WERI-Rb-1 (cell line): ENCODE data around the gene C1orf116.

Experiments used
- DNase-seq: peaks from one replicate; pipeline ENCODE4 v3.0.0-alpha.2; 2020
- H3K27ac ChIP-seq: fragments of 250-450 bp; sonication (Bioruptor Pico); 2 replicates; pipeline ENCODE4 v1.5.1; 2020; ENCODE audit warnings: mild to moderate bottlenecking, moderate library complexity
- H3K27me3 ChIP-seq: fragments of 250-450 bp; sonication (Bioruptor Pico); 2 replicates; pipeline ENCODE4 v1.5.1; 2021; ENCODE audit warnings: mild to moderate bottlenecking, low read depth, moderate library complexity; ENCODE audit not compliant: insufficient read depth, severe bottlenecking
- H3K36me3 ChIP-seq: fragments of 250-450 bp; sonication (Bioruptor Pico); 2 replicates; pipeline ENCODE4 v1.5.1; 2020; ENCODE audit warnings: mild to moderate bottlenecking, moderate library complexity
- H3K4me3 ChIP-seq: 2 replicates; pipeline ENCODE4 v1.5.1; 2011; ENCODE audit warnings: low read depth, mild to moderate bottlenecking, control low read depth, low read length
- H3K9me3 ChIP-seq: fragments of 250-450 bp; sonication (Bioruptor Pico); 2 replicates; pipeline ENCODE4 v1.5.1; 2021; ENCODE audit warnings: mild to moderate bottlenecking, moderate library complexity; ENCODE audit not compliant: severe bottlenecking
- TF ChIP-seq, protein P1 (sequence below): IDR thresholded peaks from 2 replicates; pipeline ENCODE4 v1.5.1; 2011; ENCODE audit warnings: low read depth, mild to moderate bottlenecking, control low read depth, inconsistent platforms, low read length

C1orf116 gene

DNA sequence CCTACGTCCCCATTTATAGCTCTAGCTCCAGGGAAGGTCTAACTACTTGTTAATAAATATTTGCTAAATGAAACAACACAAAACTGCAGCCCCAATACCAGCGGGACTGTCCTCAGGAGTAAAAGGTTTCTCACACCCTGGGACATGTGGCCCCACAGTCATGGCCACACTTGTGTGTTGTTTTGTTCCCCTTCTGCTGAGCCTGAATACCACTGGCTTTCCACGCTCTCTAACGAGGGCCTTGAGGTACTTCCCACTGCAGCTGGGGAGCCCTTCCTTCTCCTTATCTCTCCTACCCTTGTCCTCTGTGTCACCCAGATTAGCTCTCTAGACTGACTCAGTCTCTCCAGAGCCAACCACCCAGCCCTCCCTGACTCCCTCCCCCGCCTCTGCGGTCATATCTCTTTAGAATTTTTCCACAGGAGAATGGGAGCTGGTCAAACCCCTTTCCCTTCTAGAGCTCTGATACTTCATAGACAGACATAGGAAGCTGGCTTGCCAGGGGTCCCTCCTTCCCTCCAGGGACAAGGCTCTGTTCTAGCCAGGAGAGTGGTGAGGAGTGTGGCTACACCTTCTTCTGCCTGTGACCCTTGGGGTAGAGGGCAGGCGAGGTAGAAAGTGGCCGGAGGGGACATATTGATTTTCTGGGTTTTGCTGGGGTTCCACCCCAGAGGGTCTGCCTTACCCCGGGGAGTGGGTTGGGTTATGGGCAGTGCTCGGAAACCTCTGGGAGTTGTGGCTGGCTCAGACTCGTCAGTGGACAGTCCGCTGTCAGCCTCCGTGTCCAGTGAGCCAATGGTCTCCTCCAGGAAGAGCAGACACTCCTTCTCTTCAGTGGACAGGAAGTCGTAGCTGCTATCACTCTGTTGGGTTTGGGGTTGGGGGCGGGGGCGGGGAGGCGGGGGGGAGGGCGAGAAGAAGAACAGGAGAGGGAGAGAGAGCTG is 8.1 kb downstream of the C1orf116 start:
- H3K4me3 ChIP-seq: no peak overlapping the region
- H3K36me3 ChIP-seq: no peaks in the 10 kb centered on the region
- peaks cover 98% of the 10 kb centered on the region for H3K27me3 ChIP-seq
- no peak overlapping the region for H3K27ac ChIP-seq
- DNase-seq: no peak
- TF ChIP-seq, protein P1, sequence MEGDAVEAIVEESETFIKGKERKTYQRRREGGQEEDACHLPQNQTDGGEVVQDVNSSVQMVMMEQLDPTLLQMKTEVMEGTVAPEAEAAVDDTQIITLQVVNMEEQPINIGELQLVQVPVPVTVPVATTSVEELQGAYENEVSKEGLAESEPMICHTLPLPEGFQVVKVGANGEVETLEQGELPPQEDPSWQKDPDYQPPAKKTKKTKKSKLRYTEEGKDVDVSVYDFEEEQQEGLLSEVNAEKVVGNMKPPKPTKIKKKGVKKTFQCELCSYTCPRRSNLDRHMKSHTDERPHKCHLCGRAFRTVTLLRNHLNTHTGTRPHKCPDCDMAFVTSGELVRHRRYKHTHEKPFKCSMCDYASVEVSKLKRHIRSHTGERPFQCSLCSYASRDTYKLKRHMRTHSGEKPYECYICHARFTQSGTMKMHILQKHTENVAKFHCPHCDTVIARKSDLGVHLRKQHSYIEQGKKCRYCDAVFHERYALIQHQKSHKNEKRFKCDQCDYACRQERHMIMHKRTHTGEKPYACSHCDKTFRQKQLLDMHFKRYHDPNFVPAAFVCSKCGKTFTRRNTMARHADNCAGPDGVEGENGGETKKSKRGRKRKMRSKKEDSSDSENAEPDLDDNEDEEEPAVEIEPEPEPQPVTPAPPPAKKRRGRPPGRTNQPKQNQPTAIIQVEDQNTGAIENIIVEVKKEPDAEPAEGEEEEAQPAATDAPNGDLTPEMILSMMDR: no peak
- peaks cover 2% of the 10 kb centered on the region for H3K9me3 ChIP-seq

DNA sequence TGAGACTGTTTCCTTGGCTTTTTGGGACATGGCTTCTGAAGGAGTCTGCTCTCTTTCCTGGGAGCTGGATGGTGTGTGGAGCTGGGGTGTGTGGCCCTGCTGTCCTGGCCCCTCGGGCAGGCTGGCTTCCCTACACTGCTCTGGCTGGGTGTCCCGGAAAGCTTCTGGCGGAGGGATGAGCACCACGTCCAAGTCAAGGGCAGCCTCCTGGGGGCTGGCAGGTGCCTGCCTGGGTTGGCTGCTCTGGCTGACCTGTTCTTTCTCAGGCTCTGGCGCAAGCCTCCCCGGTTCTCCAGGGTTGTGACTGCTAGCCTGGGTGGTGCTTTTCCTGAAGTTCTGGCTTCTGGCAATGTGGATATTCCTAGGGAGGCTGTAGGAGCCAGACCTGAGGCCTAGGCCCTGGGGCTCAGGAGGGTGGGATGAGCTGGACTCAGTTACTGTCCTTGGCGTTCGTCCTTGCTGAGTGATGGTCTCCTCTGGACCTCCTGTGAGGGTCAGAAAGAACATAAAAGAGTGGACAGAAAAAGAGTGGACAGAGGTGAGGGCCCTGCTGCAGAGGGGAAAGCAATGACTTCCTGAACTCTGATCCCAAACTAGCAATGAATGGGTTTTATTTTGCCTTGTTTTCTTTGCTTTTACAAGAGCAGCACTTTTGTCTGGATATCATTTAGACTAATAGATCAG is 9.4 kb downstream of the C1orf116 start:
- TF ChIP-seq, protein P1: no peak
- Histone ChIP-seq H3K27me3 (peaks cover 98% of the 10 kb centered on the region), H3K27ac (no peak overlapping the region), H3K9me3 (peaks cover 2% of the 10 kb centered on the region), H3K36me3 (no peaks in the 10 kb centered on the region), H3K4me3 (no peak overlapping the region)
- no peak for DNase-seq

DNA sequence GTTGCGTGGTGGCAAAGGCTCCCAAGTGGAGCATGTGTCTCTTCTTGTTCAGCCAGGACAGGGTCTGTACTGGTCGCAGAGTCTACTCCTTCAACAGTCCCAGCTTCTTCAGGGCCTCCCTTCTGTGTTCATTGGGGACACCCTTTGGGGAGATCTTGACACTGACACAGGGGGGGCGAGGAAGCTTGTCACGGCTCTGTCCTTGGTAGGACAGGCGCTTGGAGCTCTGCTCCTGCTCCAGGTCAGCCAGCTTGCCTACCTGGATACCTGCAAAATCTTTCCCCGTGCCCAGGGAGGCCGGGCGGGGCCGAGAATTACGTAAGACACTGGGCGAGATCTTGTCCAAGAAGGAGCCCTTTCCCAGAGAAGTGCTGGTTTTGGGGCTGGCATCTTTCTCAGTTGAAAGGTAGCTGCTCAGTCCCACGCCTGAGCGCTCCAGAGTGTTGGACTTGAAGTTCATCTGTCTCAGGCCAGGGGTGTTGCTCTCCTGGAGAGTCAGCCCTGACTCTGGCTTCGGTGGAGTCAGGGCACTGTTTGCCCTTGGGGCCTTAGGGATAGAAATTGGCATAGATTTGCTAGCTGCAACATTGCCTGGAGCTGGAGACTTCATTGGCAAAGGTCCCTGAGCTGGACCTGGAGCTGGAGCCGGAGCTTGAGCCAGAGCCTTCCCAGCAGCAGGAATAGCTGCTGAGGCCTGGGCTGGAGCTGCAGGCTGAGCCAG is 10.5 kb downstream of the C1orf116 start:
- no peak overlapping the region for H3K4me3 ChIP-seq
- TF ChIP-seq, protein P1: no peak

DNA sequence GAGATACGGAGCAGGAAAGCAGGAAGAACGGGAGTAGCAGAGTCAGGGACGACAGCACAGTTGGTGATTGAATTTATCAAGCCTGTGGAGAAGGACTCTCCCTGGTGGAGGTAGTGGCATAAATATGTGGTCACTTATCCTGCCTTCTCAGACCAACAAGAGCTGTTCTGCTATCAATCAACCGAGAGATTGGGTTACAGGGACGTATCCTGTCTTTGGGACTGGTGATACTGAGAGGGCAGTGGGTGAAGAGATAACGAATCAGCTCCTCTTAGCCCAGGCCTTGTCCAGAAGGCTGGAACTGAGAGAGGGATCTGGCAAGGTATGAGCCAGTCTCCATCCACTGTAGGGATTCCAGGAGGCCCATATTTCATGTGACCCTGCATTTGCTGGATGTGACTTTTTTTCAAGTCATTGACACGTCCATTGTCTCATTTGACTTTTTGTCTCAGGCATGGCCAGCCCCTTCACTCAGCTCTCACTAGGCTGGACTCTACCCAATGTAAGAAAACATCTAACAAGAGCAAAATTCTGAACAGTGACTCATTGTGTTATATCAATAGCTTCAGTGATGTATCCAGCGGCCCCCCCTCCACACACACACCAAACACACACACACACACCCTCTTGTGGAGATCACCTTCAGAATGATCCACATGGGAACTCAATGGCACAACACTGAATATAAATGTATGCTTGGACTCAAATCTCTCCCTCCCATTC is 11.3 kb downstream of the C1orf116 start:
- H3K9me3 ChIP-seq: no peaks in the 10 kb centered on the region
- H3K27me3 ChIP-seq: peaks cover 98% of the 10 kb centered on the region
- H3K36me3 ChIP-seq: no peaks in the 10 kb centered on the region
- TF ChIP-seq, protein P1: no peak
- no peak overlapping the region for H3K4me3 ChIP-seq
- DNase-seq: no peak
- no peak overlapping the region for H3K27ac ChIP-seq

More for the DNA sequence above, 10.5 kb downstream of the C1orf116 start:
- no peak for DNase-seq
- H3K27me3 ChIP-seq: peaks cover 98% of the 10 kb centered on the region
- no peak overlapping the region for H3K27ac ChIP-seq
- no peaks in the 10 kb centered on the region for H3K36me3 ChIP-seq
- no peaks in the 10 kb centered on the region for H3K9me3 ChIP-seq

DNA sequence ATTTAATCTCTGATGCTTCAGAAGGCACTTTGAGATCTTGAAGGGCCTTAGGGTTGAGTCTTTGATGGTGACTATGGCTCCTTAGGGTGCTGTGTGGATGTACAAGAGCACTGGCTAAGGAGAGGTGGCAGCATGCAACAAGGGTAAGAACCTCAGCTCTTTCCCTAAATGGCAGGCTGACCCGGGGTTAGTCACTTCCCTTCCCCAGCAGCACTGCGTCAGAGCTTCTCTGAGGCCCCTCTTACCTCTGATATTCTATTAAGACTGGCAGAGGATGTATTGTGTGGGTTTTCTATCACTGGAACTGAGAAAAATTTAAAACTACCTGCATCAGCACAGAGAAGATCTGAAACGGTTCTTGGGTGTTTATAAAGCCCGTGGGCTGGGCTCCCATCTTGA is 11.8 kb downstream of the C1orf116 start:
- peaks cover 98% of the 10 kb centered on the region for H3K27me3 ChIP-seq
- H3K4me3 ChIP-seq: no peak overlapping the region
- TF ChIP-seq, protein P1: no peak
- DNase-seq: no peak
- H3K27ac ChIP-seq: no peak overlapping the region
- H3K9me3 ChIP-seq: no peaks in the 10 kb centered on the region
- H3K36me3 ChIP-seq: no peaks in the 10 kb centered on the region
